Measurements from ENCODE around the gene SAT2.

GRCh38 chr17:7631398-7632380, 4.1 kb upstream of the SAT2 start:
- TF ChIP-seq POLR2A (IDR thresholded peaks at IDR 0.05; ENCODE audit: borderline replicate concordance, extremely low read depth, insufficient read depth, insufficient read length) (no peak), CEBPB (IDR thresholded peaks at IDR 0.05; ENCODE audit: low read depth) (no peak), CTCF (IDR thresholded peaks at IDR 0.05 in 2 of 3, conservative IDR thresholded peaks at IDR 0.05 in 1 of 3; ENCODE audit: borderline replicate concordance in 1 of 3, insufficient read depth in 1 of 3, low read depth in 2 of 3, low read length in 2 of 3) (no peak), RAD21 (IDR thresholded peaks at IDR 0.05; ENCODE audit: low read depth) (no peak), YY1 (IDR thresholded peaks at IDR 0.05; ENCODE audit: extremely low read depth, insufficient replicate concordance, low read depth, low read length) (no peak), SP1 (IDR thresholded peaks at IDR 0.05; ENCODE audit: low read depth) (no peak), POLR2AphosphoS5 (IDR thresholded peaks at IDR 0.05; ENCODE audit: low read depth, low read length) (no peak), ATF3 (IDR thresholded peaks at IDR 0.05) (no peak), EZH2phosphoT487 (IDR thresholded peaks at IDR 0.05; ENCODE audit: borderline replicate concordance) (no peak), SIN3A (IDR thresholded peaks at IDR 0.05; ENCODE audit: low read depth) (no peak), REST (IDR thresholded peaks at IDR 0.05; ENCODE audit: low read depth) (no peak), EGR1 (IDR thresholded peaks at IDR 0.05; ENCODE audit: low read depth) (no peak), EZH2 (IDR thresholded peaks at IDR 0.05) (no peak)

All from HCT116 (cell line).